Dedifferentiated amniotic fluid mesenchymal stem cell (primary cell): ENCODE measurements around the gene AUNIP.
"Not testable (repeated sequence)": the region's sequence is repeated elsewhere in the genome, so short reads cannot be mapped to it uniquely, and the experiment has no call there.

Source experiments
- DNase-seq: peaks from one replicate; pipeline ENCODE4 v3.0.0-alpha.2; 2016; ENCODE audit errors: extremely low spot score

The AUNIP gene

GRCh38 chr1:25866288-25866687 lies 7.0 kb upstream of the AUNIP start:
- DNase-seq: no peak

DNA sequence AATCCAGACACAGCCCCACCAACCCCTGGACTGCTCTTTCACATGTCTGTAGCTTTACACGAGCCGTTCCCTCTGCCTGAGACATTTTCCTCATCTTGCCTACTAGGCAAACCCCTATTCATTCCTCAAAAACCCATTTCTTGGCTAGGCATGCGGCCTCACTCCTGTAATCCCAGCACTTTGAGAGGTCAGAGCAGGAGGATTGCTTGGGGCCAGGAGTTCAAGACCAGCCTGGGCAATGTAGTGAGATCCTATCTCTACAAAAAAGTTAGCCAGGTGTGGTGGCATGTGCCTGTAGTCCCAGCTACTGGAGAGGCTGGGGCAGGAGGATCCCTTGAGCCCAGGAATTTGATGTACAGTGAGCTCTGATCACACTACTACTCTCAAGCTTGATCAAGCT lies 5.2 kb upstream of the AUNIP start:
- DNase-seq: no peak

- DNase-seq: no peak
Measured at GRCh38 chr1:25863486-25864262, 4.4 kb upstream of the AUNIP start.

DNA sequence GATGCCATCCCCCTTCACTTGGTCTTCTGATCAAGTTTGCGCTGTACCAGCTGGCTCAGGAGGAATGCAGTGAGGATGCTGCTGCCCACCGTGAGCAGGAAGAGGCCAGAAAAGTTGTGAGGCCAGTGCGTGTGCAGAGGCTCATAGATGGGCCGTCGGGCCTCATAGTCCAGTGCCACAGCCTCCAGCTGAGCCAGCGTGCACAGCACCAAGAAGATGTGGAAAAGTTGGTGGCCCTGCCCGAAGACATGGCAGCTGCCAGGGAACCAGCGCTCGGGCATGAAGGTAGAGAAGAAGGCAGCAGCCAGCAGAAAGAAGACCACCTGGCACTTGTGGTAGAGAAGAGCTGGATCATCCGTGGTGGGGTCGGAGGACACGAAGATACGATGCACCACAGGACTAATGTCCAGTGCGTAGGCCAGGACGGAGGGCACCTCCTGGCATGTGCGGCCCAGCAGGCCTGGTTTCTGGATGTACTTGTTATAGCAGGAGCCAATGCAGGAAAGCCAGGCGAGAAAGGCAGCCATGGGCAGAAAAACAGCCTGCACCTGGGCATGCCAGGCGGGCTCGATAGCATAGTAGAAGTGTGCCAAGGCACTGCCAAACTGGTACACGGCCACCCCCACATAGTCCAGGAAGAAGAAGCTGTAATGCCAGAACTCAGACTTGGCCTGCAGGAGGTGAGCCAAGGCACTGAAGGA lies 3.7 kb upstream of the AUNIP start:
- no peak for DNase-seq

DNA sequence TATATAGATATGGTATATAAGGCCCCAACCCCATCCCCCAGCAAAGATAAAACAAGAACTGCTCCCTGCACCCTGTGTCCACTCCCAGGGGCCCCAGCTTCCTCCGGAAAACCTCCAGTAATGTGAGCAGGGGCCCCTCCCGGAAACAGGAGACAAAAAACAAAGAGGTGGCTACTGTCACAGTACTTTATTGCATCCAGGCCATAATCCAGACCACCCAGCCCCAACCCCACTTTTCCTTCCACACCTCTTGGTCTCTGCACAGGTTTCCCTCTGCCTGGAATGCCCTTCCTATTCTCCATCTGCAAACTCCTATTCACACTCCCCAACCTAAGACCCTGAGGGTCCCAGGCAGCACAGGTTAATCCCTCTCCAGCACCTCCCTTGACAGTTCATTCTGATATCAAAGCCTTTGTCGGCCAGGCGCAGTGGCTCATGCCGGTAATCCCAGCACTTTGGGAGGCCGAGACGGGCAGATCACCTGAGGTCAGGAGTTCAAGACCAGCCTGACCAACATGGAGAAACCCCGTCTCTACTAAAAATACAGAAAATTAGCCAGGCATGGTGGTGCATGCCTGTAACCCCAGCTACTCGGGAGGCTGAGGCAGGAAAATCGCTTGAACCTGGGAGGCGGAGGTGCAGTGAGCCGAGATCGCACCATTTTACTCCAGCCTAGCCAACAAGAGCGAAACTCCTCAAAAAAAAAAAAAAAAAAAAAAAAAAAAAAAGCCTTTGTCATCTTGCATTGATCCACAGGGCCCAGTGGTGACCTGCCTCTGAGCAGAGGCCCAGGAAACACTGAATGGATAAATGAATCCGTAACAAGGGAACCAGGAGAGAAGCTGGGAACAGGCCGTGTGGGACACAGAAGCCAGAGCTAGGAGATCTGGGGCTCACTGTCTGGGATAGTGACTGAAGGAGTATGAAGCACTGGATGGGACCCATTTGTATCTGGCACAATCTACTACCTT lies 2.3 kb upstream of the AUNIP start:
- no peak for DNase-seq

DNA sequence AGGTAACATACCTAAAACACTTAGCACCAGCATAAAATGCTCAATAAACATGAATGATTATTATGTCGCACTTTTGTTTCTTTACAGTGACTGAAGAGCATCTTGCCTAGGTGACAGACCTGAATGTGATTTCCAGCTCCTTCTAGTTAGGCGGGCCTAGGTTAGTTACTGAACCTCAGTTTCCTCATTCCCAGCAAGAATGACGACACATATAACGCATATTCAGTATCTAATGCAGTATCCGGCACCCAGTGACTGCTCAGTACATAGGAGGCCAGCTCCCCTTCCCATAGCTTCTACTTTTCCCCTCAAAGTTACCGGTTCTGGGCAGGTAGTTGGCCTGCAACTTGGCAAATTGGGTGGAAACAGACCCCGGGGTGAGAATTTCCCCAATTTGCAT lies 763 bp downstream of the AUNIP start:
- DNase-seq: no peak

- DNase-seq: no peak
Measured at GRCh38 chr1:25856856-25857255, 2.4 kb downstream of the AUNIP start.

- DNase-seq: no peak
Measured at GRCh38 chr1:25854554-25854953, 4.7 kb downstream of the AUNIP start.

DNA sequence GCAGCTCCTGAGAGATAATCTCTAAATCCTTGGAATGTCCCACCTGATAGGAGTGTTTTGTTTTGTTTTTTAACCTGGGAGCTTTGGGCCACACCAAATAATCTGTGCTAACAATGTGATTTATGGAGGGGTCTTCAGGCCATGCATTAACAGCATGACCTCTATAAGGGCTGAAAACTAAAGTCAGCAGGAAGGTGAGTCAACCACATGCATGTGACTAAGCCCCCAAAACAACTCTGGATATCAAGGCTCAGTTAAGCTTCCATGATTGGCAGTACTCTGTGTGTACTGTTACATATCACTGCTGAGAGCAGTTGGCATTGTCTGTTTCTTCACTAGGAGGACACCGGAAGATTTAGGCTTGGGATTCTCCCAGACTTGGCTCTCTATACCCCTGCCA lies 10.7 kb downstream of the AUNIP start:
- no peak for DNase-seq

GRCh38 chr1:25847929-25848328 lies 11.3 kb downstream of the AUNIP start:
- no peak for DNase-seq

- DNase-seq: no peak
Measured at GRCh38 chr1:25845664-25846063, 13.6 kb downstream of the AUNIP start.

- DNase-seq: no peak
Measured at GRCh38 chr1:25844536-25845337, 14.5 kb downstream of the AUNIP start.

- DNase-seq: no peak
Measured at GRCh38 chr1:25843483-25843882, 15.8 kb downstream of the AUNIP start.

GRCh38 chr1:25839808-25840207 lies 19.4 kb downstream of the AUNIP start:
- DNase-seq: not testable (repeated sequence)

DNA sequence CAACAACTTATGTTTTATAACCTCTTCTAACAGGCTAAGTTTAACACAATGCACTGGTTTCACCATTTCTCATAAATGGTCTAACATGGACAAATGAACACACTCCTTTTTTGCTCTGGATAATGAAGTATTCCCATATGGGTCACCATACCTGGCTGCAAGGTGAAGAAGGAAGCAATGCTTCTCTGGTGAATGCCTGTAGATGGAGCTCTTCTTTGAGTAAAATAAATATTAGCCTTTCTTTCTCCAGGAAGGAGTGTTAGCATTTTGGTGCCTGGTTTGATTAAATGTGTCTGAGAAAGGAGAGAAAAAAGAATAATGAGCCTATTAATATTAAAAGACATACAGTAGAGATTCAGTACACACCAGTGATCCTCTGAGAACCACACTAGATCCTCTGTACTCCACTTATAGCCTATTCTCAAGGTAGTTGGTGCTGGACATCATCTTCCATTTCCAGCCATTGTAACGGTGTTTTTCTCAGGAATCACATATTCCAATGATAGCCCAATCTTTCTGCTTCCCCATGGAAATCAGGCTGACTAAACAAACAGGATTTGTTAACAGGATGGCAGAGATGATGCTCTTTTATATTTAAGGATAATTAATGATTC lies 21.9 kb downstream of the AUNIP start:
- no peak for DNase-seq

DNA sequence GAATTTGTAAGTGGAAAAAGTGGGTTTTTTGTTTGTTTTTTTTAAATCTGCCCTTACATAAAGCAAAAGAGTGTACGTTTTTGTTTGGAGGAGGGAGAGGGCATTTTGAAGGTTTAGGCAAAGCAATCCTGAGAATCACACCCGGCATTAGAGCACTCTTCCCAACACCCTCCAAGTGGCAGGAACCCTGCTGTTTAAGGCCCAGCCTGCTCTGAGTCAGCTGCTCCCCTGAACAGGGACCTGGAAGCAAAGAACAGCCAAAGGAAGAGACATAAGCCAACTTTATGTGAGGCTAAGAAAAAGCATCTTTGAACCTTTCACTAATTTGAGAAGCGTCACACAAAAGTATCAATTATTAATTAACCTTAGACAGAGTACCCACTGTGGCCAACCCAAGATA lies 22.6 kb downstream of the AUNIP start:
- no peak for DNase-seq

DNA sequence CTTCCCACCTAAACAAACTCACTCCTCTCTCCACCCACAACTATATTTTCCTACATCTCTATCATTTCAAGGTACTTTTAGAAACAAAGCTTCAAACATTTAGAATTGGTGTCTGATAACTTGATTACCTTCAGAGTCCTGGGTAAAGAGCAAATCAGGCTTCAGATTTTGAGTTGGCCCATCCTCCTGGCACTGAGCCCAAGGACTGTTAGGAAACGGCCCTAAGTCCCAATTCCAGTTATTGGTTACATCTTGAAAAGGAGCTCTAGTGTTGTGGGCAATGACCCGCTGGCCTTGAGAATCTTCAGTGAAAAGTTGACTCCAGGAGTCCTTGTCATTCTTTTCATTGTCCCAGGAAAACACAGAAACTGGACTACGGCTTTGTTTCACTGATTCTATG lies 24.4 kb downstream of the AUNIP start:
- DNase-seq: no peak

- no peak for DNase-seq
Measured at GRCh38 chr1:25833158-25833557, 26.1 kb downstream of the AUNIP start.

DNA sequence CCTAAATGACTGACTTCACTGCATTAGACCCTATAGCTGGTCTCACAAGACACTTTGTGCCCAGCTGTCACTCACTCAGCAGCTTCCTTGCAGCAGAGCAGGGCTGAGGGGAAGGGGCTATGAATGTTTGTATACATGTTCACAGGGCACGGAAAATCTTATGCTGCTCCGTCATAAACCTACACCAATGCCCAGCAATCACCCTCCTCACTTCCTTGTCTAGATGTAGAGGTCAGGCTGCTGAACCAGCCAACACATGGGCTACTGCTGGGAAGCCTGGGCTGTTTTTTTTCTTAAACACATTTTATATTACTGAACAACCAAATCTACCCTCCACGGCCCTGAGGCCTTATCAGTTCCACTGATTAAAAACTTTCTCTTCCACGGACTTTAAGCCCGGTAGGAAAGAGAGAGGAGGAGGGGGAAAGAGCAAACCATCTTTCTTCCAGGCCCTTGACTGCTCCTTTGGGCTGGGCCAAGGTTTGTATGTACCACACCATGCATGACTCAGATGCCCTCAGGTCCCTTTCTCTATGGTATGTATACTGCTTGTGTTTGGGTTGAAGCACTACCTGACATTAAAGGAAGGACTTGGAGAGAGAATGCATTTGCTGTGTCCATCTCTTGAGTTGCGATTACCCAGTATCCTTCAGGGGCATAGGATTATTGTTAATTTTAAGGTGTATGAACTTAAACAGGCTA lies 26.8 kb downstream of the AUNIP start:
- no peak for DNase-seq

DNA sequence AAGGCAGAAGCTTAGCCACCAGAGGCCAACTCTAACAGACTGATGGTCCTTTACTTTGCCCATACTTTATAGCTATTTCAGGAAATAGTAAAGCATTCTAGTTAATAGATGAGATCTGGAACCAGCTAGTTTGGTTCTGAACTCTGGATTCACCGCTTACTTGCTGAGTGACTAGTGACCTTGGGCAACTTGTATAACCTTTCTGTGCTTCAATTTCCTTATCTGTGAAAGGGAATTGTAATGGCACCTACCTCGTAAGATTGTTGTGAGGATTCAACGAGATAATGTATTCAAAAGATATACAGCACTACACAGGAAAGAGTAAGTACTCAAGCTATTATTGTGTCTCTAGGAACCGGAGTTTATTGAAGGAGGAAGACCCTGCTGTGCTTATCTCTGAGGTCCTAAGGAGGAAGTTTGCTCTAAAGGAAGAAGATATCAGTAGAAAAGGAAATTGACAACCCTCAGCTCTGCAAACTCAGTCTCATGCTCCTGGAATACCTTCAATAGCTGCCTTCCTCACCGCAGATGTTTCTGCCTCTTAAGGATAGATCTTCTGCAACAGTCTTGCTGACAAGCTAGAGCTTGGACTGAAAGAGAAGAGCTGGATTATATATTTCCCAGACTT lies 27.6 kb downstream of the AUNIP start:
- DNase-seq: no peak
